Measurements from ENCODE around the gene PLEKHA7.

PLEKHA7 gene

GRCh38 chr11:16738193-16738946 is 275.8 kb downstream of the PLEKHA7 start, which contains the start of gene C11orf58:
C11orf58 (plus strand) TSS chr11:16738647; CDS start chr11:16738779, 132 bp downstream.
- TF ChIP-seq CTCF (IDR thresholded peaks at IDR 0.05; ENCODE audit: extremely low read depth, missing control alignments): no peak
- DNase-seq (ENCODE audit: low spot score): peak; percentile 84

GRCh38 chr11:16737818-16738192 is 276.4 kb downstream of the PLEKHA7 start:
- DNase-seq (ENCODE audit: low spot score): no peak
- TF ChIP-seq CTCF (IDR thresholded peaks at IDR 0.05; ENCODE audit: extremely low read depth, missing control alignments): no peak
